Cardiac muscle cell (in vitro differentiated cells and primary cell): ENCODE measurements around the gene SEMA3A. TPM values are rescaled to one million over a fixed set of nuclear protein-coding genes. Genes with fewer than 3 reads are reported as not detected.

Experiments
- DNase-seq, 2 donors: peaks; one replicate each; pipeline versions ENCODE4 v3.0.0 to v3.0.0-alpha.2; 2010 to 2017; ENCODE audit warnings: low read depth in 1 of 2, low spot score in 1 of 2
- H3K27ac ChIP-seq: fragments of 200-600 bp; sonication (generic); 2 replicates; pipeline ENCODE4 v1.5.1; 2016
- H3K27me3 ChIP-seq: fragments of 200-600 bp; sonication (generic); 2 replicates; pipeline ENCODE4 v1.6.0; 2016; ENCODE audit warnings: control low read depth
- H3K36me3 ChIP-seq: fragments of 200-600 bp; sonication (generic); 2 replicates; pipeline ENCODE4 v1.5.1; 2016; ENCODE audit warnings: control low read depth
- H3K4me1 ChIP-seq: fragments of 200-600 bp; sonication (generic); 2 replicates; pipeline ENCODE4 v1.8.1; 2017; ENCODE audit warnings: low read depth, mild to moderate bottlenecking, mixed run types
- H3K4me3 ChIP-seq: fragments of 200-600 bp; sonication (generic); 2 replicates; pipeline ENCODE4 v1.5.1; 2016; ENCODE audit warnings: mild to moderate bottlenecking
- H3K9me3 ChIP-seq: fragments of 200-600 bp; sonication (generic); 2 replicates; pipeline ENCODE4 v1.5.1; 2017; ENCODE audit warnings: low read depth, mild to moderate bottlenecking, control low read depth
- polyA plus RNA-seq: library from polyadenylated mRNA; unstranded; fragments of >200 nt; fragmentation: Nextera tagmentation; extraction: Ambion mirVana; gene quantifications from 2 replicates; pipeline ENCODE4 v1.2.1, GENCODE V29; 2016
- total RNA-seq: library from RNA; depleted of rRNA; stranded (reverse); fragments of >200 nt; gene quantifications from 2 replicates; pipeline ENCODE4 v1.2.3, GENCODE V29; 2016
- TF ChIP-seq, protein P1 (sequence below): IDR thresholded peaks from 2 replicates; pipeline ENCODE4 v1.5.1; 2012; ENCODE audit warnings: low read depth, mild to moderate bottlenecking, low read length

The SEMA3A gene
- total and polyA plus RNA-seq, 2 experiments from 2014 or later: 33.5 to 37.3 TPM

DNA sequence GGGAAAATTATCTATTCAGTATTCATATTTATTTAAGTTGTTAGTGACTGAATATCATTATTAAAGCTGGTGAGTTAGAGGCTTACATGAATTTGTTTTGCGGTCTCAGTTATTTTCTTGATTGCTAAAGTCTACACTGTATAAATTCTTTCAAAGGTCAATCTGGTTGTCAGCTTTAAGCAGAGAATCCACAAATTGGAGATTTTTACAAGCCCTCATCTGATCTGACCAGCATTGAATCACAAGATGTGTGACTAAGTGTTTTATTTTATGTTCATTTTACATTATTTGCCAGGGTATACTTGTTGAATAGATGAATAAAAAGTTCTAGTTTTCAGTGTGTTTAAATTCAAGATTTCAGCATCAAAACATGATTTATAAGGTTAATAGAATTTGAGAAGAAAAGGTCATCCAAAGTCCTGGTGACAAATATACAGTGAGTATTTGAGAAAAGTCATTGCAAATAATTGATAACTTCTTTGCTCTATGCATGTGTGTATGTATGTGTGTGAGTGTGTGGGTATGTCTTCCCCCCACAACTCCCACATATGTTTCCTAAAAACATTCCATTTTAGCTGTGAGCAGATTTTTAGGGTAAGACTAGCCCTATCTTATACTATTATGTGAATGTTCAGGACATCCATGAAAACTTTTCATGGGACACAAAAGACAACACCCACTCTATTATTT, 4.4 kb downstream of the SEMA3A start:
- Histone ChIP-seq H3K27ac (no peak overlapping the region), H3K4me3 (peak overlapping the region; percentile 56), H3K9me3 (no peaks in the 10 kb centered on the region), H3K36me3 (no peaks in the 10 kb centered on the region), H3K27me3 (no peaks in the 10 kb centered on the region), H3K4me1 (peaks cover 25% of the 10 kb centered on the region)
- DNase-seq: no peak
- TF ChIP-seq, protein P1, sequence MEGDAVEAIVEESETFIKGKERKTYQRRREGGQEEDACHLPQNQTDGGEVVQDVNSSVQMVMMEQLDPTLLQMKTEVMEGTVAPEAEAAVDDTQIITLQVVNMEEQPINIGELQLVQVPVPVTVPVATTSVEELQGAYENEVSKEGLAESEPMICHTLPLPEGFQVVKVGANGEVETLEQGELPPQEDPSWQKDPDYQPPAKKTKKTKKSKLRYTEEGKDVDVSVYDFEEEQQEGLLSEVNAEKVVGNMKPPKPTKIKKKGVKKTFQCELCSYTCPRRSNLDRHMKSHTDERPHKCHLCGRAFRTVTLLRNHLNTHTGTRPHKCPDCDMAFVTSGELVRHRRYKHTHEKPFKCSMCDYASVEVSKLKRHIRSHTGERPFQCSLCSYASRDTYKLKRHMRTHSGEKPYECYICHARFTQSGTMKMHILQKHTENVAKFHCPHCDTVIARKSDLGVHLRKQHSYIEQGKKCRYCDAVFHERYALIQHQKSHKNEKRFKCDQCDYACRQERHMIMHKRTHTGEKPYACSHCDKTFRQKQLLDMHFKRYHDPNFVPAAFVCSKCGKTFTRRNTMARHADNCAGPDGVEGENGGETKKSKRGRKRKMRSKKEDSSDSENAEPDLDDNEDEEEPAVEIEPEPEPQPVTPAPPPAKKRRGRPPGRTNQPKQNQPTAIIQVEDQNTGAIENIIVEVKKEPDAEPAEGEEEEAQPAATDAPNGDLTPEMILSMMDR: no peak

DNA sequence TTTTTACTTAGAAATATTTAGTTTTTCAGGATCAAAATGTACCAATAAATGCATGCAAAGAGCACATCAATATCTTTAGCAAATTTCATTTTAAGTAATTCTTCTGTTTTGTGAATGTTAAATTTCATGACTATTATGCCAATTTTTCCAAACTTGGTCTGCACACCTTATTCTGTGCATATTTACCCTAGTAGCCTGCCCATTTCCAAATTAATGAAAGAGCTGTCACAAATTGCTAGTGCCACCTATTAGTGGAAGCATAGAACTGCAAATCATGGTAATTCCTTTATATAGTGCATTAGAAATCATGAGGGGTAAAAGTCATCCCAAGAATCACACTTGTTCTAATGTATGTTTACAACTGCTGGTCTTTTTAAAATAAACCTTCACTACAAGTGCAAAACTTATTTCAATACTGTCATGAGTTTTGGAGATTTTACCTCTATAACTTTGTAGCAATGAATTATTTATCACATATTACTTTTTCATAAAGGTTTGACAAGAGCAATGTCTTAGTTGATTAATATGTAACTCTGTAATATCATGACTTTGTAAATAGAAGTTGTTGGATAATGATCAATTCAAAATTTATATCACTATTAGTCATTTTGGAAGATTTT, 5.7 kb downstream of the SEMA3A start:
- H3K27ac ChIP-seq: no peak overlapping the region
- peaks cover 30% of the 10 kb centered on the region for H3K4me1 ChIP-seq
- TF ChIP-seq, protein P1: peak; percentile 60

DNA sequence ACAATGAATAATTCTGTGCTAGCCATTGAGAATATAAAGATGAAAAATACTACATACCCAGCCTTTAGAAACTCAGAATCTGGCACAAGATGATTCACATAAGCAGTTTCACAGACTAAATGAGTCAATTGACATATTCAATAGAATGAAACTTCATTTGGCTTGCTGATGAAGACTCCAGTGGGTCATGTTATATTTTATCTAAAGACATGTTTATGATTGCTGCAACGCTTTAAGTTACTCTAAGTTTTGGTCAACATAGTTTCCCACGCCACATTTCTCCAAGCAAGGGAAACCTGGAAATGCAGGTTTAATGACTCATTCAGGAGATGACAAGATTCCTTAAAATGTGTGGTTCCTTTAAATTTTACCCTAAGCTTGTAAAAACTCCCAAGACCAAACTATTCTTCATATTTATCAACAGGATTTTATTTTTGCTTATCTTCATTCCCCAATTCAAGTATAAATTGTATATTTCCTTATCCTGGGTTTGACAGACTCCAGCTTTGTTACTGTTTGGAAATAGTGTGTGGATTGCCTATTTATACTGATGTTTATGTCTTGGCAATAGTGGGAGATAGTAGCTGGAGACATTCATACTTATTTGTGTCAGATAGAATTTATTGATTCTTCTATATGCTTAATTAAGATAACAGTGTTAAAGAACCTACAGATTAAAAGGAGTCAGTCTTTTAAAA, 6.6 kb downstream of the SEMA3A start:
- Histone ChIP-seq H3K4me1 (peaks cover 34% of the 10 kb centered on the region), H3K9me3 (no peaks in the 10 kb centered on the region), H3K27ac (no peak overlapping the region), H3K36me3 (no peaks in the 10 kb centered on the region), H3K4me3 (no peak overlapping the region), H3K27me3 (no peaks in the 10 kb centered on the region)
- DNase-seq: peak in 1 of 2 donors; percentile 26
- TF ChIP-seq, protein P1: no peak

More for the DNA sequence above, 5.7 kb downstream of the SEMA3A start:
- H3K36me3 ChIP-seq: no peaks in the 10 kb centered on the region
- peak in 1 of 2 donors; percentile 50 for DNase-seq
- H3K9me3 ChIP-seq: no peaks in the 10 kb centered on the region
- H3K27me3 ChIP-seq: no peaks in the 10 kb centered on the region
- no peak overlapping the region for H3K4me3 ChIP-seq

DNA sequence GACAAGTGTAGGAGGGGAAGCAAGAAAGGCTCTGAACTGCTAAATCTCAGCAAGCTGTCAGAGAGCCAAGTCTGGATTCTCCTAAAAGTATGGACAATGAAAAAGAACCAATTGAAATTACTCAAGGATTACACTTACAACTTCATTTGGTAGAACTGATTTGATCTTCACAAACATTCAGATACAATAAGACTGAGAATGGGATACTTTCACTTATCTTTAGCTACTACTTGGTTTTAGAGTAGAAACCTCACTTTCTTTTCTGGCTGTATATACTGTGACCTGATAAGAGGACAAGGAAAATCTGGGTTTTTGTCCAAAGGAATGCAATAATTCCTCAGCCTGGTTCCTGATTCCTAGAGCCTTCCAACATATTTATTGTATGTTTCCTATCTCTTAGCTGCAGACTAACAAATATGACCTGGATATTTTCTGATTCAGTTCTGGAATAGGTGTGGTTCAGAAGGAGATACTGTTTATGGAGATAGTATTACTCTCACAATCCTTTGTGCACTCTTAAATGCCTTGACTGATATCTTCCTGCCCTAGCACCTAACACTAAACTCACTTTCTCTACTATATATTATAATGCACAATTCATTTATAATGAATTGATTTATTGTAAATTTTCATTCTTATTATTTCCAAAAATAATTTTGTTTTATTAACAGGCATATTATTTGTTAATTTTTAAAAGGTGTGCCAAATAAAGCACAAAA, 7.3 kb downstream of the SEMA3A start:
- peak overlapping the region; percentile 6 for H3K27ac ChIP-seq
- H3K4me1 ChIP-seq: peaks cover 34% of the 10 kb centered on the region
- TF ChIP-seq, protein P1: no peak
- no peaks in the 10 kb centered on the region for H3K9me3 ChIP-seq
- DNase-seq: peak in 1 of 2 donors; percentile 34
- no peaks in the 10 kb centered on the region for H3K36me3 ChIP-seq
- H3K27me3 ChIP-seq: no peaks in the 10 kb centered on the region
- no peak overlapping the region for H3K4me3 ChIP-seq

DNA sequence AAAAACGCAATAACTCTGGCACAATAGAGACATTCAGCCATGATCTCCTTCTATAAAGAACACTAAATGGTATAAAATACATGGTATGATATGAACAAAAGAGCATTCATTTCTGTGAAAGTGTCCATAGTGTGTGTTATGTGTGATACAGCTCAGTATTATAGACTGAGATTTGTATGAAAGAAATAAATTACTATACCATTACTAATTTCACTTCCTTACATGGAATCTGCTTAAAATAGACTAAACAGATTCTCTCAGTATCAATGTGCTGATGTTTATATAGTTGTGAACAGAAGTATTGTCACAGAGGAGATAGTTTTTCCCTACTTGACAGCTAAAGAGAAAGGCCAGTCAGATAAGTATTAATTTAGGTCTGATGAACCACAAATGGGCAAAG, 10.8 kb downstream of the SEMA3A start:
- TF ChIP-seq, protein P1: no peak
- H3K36me3 ChIP-seq: no peaks in the 10 kb centered on the region
- no peaks in the 10 kb centered on the region for H3K9me3 ChIP-seq
- peaks cover 22% of the 10 kb centered on the region for H3K4me1 ChIP-seq
- no peaks in the 10 kb centered on the region for H3K27me3 ChIP-seq
- no peak for DNase-seq
- no peak overlapping the region for H3K4me3 ChIP-seq
- peak overlapping the region; percentile 31 for H3K27ac ChIP-seq
